Activated CD8-positive, alpha-beta memory T cell treated with anti-CD3 and anti-CD28 coated beads for 36 hours (primary cell): ENCODE results near the gene MRPL19. TPM values are rescaled to one million over a fixed set of nuclear protein-coding genes. Genes with fewer than 3 reads are reported as not detected.

Experiments
- CTCF ChIA-PET: fragments of 350-600 bp; sonication (Branson Sonifier 250); formaldehyde crosslinking; loops from one replicate; lab custom pipeline; 2021; ENCODE audit warnings: antibody characterized with exemption; lab: Charles Lee
- POLR2A ChIA-PET: fragments of 350-600 bp; sonication (Branson Sonifier 250); formaldehyde crosslinking; loops from one replicate; lab custom pipeline; 2021; ENCODE audit warnings: antibody characterized with exemption; lab: Charles Lee
- total RNA-seq, 2 experiments: library from RNA; stranded (reverse); gene quantifications; one replicate each; pipeline ENCODE4 v1.2.3, GENCODE V29; 2021

The MRPL19 gene
- total RNA-seq, 2 experiments from 2014 or later: 75.9 to 80.0 TPM

DNA sequence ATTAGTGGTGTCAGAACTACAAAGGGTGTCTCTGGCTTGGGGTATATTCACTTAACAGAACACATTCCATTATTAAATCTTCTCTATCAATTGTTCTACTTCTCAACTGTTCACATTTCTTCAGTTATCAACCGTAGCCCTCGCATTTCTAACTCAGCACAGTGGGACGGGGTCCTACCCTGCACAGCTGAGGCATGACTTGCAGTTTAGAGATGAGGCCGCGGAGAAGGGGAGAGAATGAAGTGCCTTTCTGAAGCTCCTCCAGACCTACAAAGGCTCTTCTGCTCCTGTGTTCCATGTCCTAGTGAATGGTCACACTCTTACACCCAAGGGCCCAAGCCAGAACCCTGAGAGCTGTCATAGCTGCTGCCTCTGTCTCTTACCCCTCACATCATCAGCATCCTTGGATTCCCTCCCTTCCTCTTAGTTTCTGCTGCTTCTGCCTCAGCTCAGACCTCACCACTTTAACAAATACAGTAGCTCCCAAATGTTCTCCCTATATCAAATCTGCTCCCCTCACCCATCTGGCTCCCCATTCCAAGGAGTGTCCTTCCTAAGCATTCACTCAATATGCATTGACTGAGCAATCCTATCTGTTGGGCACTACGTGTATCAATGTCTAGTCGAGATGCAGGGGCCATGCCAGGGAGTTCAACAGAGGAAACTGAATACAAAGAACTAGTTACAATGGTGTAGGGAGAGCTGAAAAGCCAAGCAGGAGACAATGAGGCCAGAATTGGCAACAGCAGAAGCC is 34.3 kb upstream of the MRPL19 start:
- CTCF ChIA-PET: no interaction called here
- POLR2A ChIA-PET: interaction anchor here (0.6 kb wide), 1 partner anchor 901 kb away, joined by 4 read pairs; no protein-coding TSS in a partner anchor

DNA sequence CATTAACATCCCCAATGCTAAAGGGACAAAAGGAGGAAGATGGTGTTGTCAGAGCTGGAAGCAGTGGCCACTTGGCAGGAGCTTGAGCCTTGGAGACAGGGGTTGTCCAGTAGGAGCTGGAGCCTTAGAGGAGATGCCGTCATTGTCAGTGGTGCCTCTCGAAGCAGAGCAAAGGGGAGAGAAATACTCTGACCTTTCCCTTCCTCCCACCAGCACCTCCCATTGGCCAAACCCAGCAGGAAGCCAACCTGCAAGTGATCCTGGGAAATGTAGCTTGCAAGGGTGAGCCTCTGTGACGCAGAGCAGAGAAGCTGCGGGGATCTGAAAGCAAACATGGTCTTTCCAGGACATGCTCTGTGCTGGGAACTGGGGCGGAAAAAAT is 33.7 kb upstream of the MRPL19 start:
- ChIA-PET CTCF (no interaction called here), POLR2A (interaction anchor here (0.6 kb wide), 2 partner anchors 20 to 902 kb away, joined by 3 to 4 read pairs; no protein-coding TSS in a partner anchor)

- ChIA-PET CTCF (no interaction called here), POLR2A (no interaction called here)
Observed at GRCh38 chr2:75614162-75614651, 32.4 kb upstream of the MRPL19 start.

- ChIA-PET CTCF (no interaction called here), POLR2A (no interaction called here)
Observed at GRCh38 chr2:75616406-75616805, 30.2 kb upstream of the MRPL19 start.

GRCh38 chr2:75616933-75617332 is 29.6 kb upstream of the MRPL19 start:
- POLR2A ChIA-PET: no interaction called here

GRCh38 chr2:75619956-75620740 is 26.4 kb upstream of the MRPL19 start:
- CTCF ChIA-PET: interaction anchor here (0.7 kb wide), 2 partner anchors 8 to 11 kb away, joined by 3 read pairs; no protein-coding TSS in a partner anchor
- POLR2A ChIA-PET: no interaction called here

More at GRCh38 chr2:75616933-75617332, 29.6 kb upstream of the MRPL19 start:
- CTCF ChIA-PET: no interaction called here

GRCh38 chr2:75621228-75621627 is 25.4 kb upstream of the MRPL19 start:
- CTCF ChIA-PET: no interaction called here
- POLR2A ChIA-PET: no interaction called here

- CTCF ChIA-PET: no interaction called here
- POLR2A ChIA-PET: no interaction called here
Observed at GRCh38 chr2:75622500-75622899, 24.1 kb upstream of the MRPL19 start.

DNA sequence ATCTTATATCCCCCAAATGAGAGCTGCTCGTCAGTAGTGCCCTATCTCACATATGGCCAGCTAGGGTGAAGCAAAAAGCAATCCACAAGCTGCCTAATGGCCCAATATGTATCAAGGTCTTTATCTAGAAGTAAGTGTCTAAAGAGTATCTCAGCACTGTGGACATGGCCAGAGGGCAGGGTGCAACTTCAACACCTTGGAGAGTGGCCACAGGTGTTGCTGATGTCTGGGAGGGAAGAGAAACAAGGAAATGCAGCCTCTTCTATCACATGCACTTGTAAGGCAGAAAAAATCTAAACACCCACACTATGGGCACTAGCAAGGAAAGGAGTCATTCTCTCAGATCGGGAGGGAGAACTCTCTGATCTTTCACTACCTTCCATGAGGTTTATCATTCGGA is 23.7 kb upstream of the MRPL19 start:
- ChIA-PET CTCF (interaction anchor here (0.7 kb wide), 1 partner anchor 195 kb away, joined by 4 read pairs; no protein-coding TSS in a partner anchor), POLR2A (no interaction called here)

DNA sequence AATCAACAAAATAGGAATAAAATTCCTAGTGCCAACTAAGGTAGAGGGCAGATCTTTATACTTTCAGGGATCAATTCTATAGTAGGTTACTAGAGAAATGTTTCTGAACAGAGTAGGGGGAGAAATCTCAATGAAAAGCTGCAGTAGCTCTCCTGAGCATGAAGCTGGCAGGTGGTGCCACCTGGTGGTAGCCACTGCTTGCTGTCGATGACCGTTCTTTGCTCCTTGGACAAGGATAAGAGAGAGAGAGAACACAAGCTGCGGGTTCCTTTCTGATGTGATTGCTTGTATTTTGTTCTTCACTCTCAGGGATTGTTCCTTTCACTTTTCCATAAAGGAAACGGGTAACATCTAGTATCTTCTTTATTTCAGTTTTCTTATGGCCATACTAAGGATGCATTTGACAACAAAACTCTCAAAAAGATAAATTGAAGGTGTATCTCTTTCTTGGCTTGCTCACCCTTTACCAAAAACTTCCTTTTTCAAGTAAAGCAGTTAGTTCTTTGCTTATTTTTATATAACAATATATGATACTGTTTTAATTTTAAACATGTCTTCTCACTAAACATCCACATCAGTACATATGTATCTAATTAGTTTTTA is 18.6 kb upstream of the MRPL19 start:
- POLR2A ChIA-PET: no interaction called here
- CTCF ChIA-PET: interaction anchor here (1.0 to 1.1 kb wide), 3 partner anchors 8 to 25 kb away, joined by 3 read pairs; no protein-coding TSS in a partner anchor

GRCh38 chr2:75632091-75632701 is 14.4 kb upstream of the MRPL19 start:
- ChIA-PET POLR2A (no interaction called here), CTCF (no interaction called here)

DNA sequence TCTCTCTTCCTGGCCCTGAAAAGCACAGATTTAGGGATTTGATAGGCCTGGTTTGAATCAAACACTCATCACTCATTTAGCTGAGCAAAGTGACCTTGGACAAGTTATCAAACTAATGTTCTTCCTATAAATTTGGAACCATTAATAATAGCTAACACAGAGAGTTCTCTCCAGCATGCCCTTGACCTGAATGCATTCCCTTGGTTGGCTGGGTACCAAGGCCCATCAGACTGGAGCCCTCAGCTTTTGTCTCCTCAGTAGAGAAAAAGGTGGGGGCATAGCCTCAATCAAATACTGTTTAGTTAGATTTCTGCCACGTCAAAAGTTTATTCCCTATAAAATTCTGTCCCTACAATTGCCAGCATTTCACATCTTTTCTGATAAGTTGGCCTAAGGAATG is 13.8 kb upstream of the MRPL19 start:
- ChIA-PET CTCF (no interaction called here), POLR2A (no interaction called here)

DNA sequence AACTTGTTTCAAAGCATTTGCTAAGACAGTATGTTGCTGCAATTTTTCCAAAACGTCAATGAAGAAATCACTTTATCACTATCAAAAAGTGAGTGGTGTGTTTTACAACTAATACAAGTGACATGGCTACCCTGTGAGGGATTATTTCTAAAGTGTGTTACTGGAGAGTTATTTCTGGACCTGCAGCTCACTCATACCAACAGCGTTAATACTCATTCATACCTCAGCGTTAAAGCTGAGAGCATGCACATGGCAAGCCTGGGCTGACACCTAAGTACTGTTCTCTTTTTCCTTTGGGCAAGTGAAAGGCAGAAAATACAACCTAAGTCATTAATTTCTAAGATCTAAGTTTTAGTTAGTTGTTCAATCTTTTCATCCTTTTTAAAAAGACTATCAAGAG is 13.0 kb upstream of the MRPL19 start:
- ChIA-PET POLR2A (no interaction called here), CTCF (no interaction called here)

DNA sequence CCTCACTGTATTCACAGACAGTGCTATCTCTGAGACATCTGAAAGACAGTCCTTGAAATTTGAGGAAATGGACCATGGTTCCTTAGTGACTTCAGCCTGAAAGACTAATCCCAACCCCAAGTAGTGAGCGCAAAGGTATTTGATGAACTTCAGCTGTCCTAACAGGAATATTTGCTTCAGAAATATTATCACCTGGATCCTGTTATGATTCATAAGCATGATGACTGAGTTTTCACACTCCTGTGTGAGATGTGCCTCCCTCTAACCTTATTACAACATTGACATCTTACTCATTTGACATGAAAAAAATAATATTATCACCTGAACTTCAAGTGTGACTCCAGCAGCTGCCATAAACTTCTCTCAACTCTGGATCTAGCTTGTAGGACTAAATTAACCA is 11.6 kb upstream of the MRPL19 start:
- POLR2A ChIA-PET: no interaction called here

DNA sequence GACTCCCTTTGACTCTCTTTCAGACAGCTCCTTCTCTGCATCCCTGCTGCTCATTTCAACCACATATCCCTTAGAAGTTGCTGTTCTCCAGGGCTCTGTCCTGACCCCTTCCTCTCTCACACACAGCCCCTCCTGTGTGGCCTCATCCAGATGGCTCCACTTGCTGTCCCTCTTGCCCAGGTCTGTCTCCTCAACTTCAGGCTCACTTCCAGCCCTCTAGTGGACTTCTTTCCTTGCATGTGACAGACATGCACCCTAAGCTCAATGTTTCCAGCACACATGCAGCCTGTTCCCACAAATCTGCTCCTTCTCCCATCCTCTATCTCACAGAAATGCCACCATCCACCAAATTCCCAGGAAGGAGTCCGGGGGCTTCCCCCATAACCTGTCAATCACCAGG is 9.0 kb upstream of the MRPL19 start:
- ChIA-PET CTCF (no interaction called here), POLR2A (no interaction called here)

More for the DNA sequence above, 11.6 kb upstream of the MRPL19 start:
- CTCF ChIA-PET: no interaction called here

- CTCF ChIA-PET: interaction anchor here (0.6 to 1.1 kb wide), 4 partner anchors 11 to 37 kb away, joined by 3 read pairs; no protein-coding TSS in a partner anchor
Observed at GRCh38 chr2:75640621-75641121, 5.9 kb upstream of the MRPL19 start.

DNA sequence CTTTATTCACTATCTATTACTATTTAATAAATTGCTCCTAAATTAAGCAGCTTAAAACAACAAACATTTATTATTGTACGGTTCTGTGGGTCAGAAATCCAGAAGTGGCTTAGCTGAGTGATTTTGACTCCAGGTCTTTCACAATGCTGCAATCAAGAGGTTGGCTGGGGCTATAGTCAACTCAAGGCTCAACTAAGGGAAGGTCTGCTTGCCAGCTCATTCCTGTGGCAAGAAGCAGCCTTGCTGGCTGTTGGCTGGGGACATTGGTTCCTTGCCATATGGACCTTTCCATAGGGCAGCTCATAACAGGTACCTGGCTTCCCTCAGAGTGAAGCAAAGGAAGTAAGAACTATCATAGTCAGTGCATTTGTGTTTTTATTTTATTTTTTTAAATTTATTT is 5.0 kb upstream of the MRPL19 start:
- POLR2A ChIA-PET: no interaction called here
- CTCF ChIA-PET: no interaction called here

More at GRCh38 chr2:75640621-75641121, 5.9 kb upstream of the MRPL19 start:
- POLR2A ChIA-PET: no interaction called here

- CTCF ChIA-PET: no interaction called here
- POLR2A ChIA-PET: no interaction called here
Observed at GRCh38 chr2:75643980-75644379, 2.6 kb upstream of the MRPL19 start.

DNA sequence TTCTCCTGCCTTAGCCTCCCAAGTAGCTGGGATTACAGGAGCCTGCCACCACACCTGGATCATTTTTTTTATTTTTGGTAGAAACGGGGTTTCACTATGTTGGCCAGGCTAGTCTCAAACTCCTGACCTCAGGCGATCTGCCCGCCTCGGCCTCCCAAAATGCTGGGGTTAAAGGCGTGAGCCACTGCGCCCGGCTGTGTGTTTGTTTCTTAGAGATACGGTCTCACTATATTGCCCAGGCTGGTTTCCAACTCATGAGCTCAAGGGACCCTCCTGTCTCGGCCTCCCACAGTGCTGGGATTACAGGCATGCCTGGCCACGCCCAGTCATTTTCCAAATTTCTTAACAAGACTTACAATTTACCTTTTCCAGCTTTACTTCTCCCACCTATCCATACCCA is 940 bp upstream of the MRPL19 start:
- CTCF ChIA-PET: no interaction called here
- POLR2A ChIA-PET: no interaction called here
